Measurements from ENCODE around the gene DBF4B.

The DBF4B gene

GRCh38 chr17:44782326-44782850 is 73.9 kb downstream of the DBF4B start:
- no peaks in the 10 kb centered on the region for H3K79me2 ChIP-seq (ENCODE audit: insufficient read depth, low read length)
- H3K27ac ChIP-seq (ENCODE audit: low read depth, low read length, poor library complexity, severe bottlenecking): no peak overlapping the region
- no peak overlapping the region for H3K9ac ChIP-seq (ENCODE audit: low read length)
- TF ChIP-seq CTCF (IDR thresholded peaks at IDR 0.05; ENCODE audit: low read length) (no peak), EZH2 (IDR thresholded peaks at IDR 0.05; ENCODE audit: borderline replicate concordance, low read length) (no peak)
- H3K4me1 ChIP-seq (ENCODE audit: insufficient read depth, low read length, severe bottlenecking): peaks cover 11% of the 10 kb centered on the region
- no peaks in the 10 kb centered on the region for H3F3A ChIP-seq (ENCODE audit: insufficient read depth, low read length)
- H3K9me2 ChIP-seq (ENCODE audit: low read depth, low read length): no peaks in the 10 kb centered on the region
- H3K36me3 ChIP-seq (ENCODE audit: insufficient read depth, low read length): no peaks in the 10 kb centered on the region
- no peaks in the 10 kb centered on the region for H3K27me3 ChIP-seq (ENCODE audit: insufficient read depth, low read length)
- H3K4me3 ChIP-seq (ENCODE audit: low read depth, low read length, poor library complexity, severe bottlenecking): no peak overlapping the region
- H2AFZ ChIP-seq (ENCODE audit: low read length): no peak overlapping the region
- H3K4me2 ChIP-seq (ENCODE audit: low read length): no peak overlapping the region
- H4K20me1 ChIP-seq (ENCODE audit: insufficient read depth, low read length): no peaks in the 10 kb centered on the region
- no peaks in the 10 kb centered on the region for H3K9me3 ChIP-seq (ENCODE audit: low read length)

- TF ChIP-seq EZH2 (IDR thresholded peaks at IDR 0.05; ENCODE audit: borderline replicate concordance, low read length) (no peak), CTCF (IDR thresholded peaks at IDR 0.05; ENCODE audit: low read length) (no peak)
- no peaks in the 10 kb centered on the region for H4K20me1 ChIP-seq (ENCODE audit: insufficient read depth, low read length)
- H3K4me3 ChIP-seq (ENCODE audit: low read depth, low read length, poor library complexity, severe bottlenecking): no peak overlapping the region
- H3K9me2 ChIP-seq (ENCODE audit: low read depth, low read length): no peaks in the 10 kb centered on the region
- H3K79me2 ChIP-seq (ENCODE audit: insufficient read depth, low read length): no peaks in the 10 kb centered on the region
- no peak overlapping the region for H3K9ac ChIP-seq (ENCODE audit: low read length)
- no peaks in the 10 kb centered on the region for H3K9me3 ChIP-seq (ENCODE audit: low read length)
- no peak overlapping the region for H2AFZ ChIP-seq (ENCODE audit: low read length)
- no peaks in the 10 kb centered on the region for H3F3A ChIP-seq (ENCODE audit: insufficient read depth, low read length)
- no peak overlapping the region for H3K27ac ChIP-seq (ENCODE audit: low read depth, low read length, poor library complexity, severe bottlenecking)
- H3K27me3 ChIP-seq (ENCODE audit: insufficient read depth, low read length): 0 out of 2 replicates have a peak, but pooled peaks cover 4% of the 10 kb centered on the region
- no peaks in the 10 kb centered on the region for H3K4me1 ChIP-seq (ENCODE audit: insufficient read depth, low read length, severe bottlenecking)
- no peak overlapping the region for H3K4me2 ChIP-seq (ENCODE audit: low read length)
- no peaks in the 10 kb centered on the region for H3K36me3 ChIP-seq (ENCODE audit: insufficient read depth, low read length)
Measured at GRCh38 chr17:44785921-44786320, 77.5 kb downstream of the DBF4B start.

DNA sequence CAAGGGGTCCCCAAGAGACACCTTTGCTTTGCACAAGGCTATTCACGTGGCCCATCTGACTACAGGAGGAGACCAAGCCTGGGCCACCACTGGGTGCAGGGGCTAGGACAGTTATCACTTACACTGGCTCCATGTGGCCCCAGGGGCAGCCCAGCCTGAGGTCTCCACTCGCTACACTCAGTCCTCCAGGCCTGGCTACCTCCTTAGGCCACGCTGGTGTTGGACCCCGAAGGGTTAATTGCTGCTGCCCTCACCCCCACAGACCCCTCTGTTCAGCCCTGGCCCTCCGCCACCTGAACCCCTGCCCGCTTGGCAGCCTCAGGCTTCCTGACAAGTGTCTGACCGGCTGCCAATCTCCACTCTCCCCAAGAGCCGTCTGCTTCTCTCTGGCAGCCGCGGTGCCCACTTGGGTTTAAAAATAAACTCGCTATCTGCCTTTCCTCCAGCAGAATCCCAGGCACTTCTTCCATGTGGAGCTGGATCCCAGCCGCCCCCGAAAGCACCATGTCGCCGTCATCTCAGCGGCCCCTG is 78.2 kb downstream of the DBF4B start:
- TF ChIP-seq CTCF (IDR thresholded peaks at IDR 0.05; ENCODE audit: low read length) (no peak), EZH2 (IDR thresholded peaks at IDR 0.05; ENCODE audit: borderline replicate concordance, low read length) (no peak)
- Histone ChIP-seq H3K9me2 (ENCODE audit: low read depth, low read length) (no peaks in the 10 kb centered on the region), H3K4me2 (ENCODE audit: low read length) (no peak overlapping the region), H4K20me1 (ENCODE audit: insufficient read depth, low read length) (no peaks in the 10 kb centered on the region), H2AFZ (ENCODE audit: low read length) (no peak overlapping the region), H3K27me3 (ENCODE audit: insufficient read depth, low read length) (0 out of 2 replicates have a peak, but pooled peaks cover 4% of the 10 kb centered on the region), H3K27ac (ENCODE audit: low read depth, low read length, poor library complexity, severe bottlenecking) (no peak overlapping the region), H3K9ac (ENCODE audit: low read length) (no peak overlapping the region), H3K36me3 (ENCODE audit: insufficient read depth, low read length) (no peaks in the 10 kb centered on the region), H3K4me3 (ENCODE audit: low read depth, low read length, poor library complexity, severe bottlenecking) (no peak overlapping the region), H3K79me2 (ENCODE audit: insufficient read depth, low read length) (no peaks in the 10 kb centered on the region), H3K4me1 (ENCODE audit: insufficient read depth, low read length, severe bottlenecking) (no peaks in the 10 kb centered on the region), H3F3A (ENCODE audit: insufficient read depth, low read length) (no peaks in the 10 kb centered on the region), H3K9me3 (ENCODE audit: low read length) (no peaks in the 10 kb centered on the region)
